ENCODE measurements around the gene PARP11.

PARP11 gene

DNA sequence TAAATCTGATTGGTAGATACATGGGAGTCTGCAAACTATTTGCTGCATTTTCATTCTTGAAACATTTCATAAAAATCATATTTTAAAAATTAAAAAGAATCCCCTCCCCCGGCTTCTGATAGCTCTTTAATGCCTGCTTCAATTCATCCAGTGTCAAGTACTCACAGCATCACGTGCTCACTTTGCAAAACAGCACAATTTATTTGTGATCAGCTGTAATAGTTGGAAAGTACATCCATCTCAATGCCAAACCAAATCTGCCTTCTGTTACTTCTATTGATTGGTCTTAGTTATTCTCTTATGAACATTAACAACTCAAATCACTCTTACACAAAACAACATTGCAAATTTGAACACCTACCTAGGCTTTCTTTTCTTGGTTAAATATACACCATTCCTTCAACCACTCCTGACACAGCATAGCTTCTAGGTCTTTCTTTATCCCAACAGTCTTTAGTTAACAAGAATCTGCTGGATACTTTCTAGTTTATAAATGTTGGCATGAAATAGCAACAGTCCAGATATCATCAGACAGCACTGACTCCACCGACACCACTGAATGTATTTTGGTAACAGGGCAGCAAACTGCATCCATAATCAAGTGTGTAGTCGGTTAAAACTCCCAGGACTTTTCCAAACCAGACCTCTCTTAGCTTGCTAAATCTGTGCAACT is 58.0 kb downstream of the PARP11 start:
- H3K27ac ChIP-seq (ENCODE audit: low read depth, low read length, poor library complexity, severe bottlenecking), result no peak overlapping the region
- no peak overlapping the region for H2AFZ ChIP-seq (ENCODE audit: low read length)
- no peak overlapping the region for H3K4me3 ChIP-seq (ENCODE audit: low read depth, low read length, poor library complexity, severe bottlenecking)
- no peak overlapping the region for H3K4me2 ChIP-seq (ENCODE audit: low read length)
- H3K79me2 ChIP-seq (ENCODE audit: insufficient read depth, low read length), result no peaks in the 10 kb centered on the region
- TF ChIP-seq, protein P1, sequence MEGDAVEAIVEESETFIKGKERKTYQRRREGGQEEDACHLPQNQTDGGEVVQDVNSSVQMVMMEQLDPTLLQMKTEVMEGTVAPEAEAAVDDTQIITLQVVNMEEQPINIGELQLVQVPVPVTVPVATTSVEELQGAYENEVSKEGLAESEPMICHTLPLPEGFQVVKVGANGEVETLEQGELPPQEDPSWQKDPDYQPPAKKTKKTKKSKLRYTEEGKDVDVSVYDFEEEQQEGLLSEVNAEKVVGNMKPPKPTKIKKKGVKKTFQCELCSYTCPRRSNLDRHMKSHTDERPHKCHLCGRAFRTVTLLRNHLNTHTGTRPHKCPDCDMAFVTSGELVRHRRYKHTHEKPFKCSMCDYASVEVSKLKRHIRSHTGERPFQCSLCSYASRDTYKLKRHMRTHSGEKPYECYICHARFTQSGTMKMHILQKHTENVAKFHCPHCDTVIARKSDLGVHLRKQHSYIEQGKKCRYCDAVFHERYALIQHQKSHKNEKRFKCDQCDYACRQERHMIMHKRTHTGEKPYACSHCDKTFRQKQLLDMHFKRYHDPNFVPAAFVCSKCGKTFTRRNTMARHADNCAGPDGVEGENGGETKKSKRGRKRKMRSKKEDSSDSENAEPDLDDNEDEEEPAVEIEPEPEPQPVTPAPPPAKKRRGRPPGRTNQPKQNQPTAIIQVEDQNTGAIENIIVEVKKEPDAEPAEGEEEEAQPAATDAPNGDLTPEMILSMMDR (IDR thresholded peaks at IDR 0.05; ENCODE audit: low read length), result no peak
- no peak for TF ChIP-seq EZH2 (IDR thresholded peaks at IDR 0.05; ENCODE audit: borderline replicate concordance, low read length)
- no peaks in the 10 kb centered on the region for H3K27me3 ChIP-seq (ENCODE audit: insufficient read depth, low read length)
- H3K36me3 ChIP-seq (ENCODE audit: insufficient read depth, low read length), result no peaks in the 10 kb centered on the region
- peaks cover 17% of the 10 kb centered on the region for H3K4me1 ChIP-seq (ENCODE audit: insufficient read depth, low read length, severe bottlenecking)
- no peaks in the 10 kb centered on the region for H3F3A ChIP-seq (ENCODE audit: insufficient read depth, low read length)
- H3K9me3 ChIP-seq (ENCODE audit: low read length), result no peaks in the 10 kb centered on the region
- no peaks in the 10 kb centered on the region for H3K9me2 ChIP-seq (ENCODE audit: low read depth, low read length)
- H4K20me1 ChIP-seq (ENCODE audit: insufficient read depth, low read length), result no peaks in the 10 kb centered on the region
- H3K9ac ChIP-seq (ENCODE audit: low read length), result no peak overlapping the region

DNA sequence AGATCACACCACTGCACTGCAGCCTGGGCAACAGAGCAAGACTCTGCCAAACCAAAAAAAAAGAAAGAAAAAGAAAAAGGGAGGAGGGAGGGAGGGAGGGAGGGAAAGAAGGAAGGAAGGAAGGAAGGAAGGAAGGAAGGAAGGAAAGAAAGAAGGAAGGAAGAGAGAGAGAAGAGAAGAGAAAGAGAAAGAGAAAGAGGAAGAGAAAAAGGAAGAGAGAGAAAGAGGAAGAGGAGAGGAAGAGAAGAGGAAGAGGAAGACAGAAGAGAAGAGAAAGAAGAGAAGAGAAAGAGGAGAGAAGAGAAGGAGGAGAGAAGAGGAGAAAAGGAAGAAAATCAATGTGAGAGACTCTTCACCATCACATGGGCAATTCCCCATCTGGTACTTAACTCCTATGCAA is 62.7 kb downstream of the PARP11 start:
- Histone ChIP-seq H3K9ac (ENCODE audit: low read length) (no peak overlapping the region), H3K4me1 (ENCODE audit: insufficient read depth, low read length, severe bottlenecking) (peaks cover 8% of the 10 kb centered on the region), H3K79me2 (ENCODE audit: insufficient read depth, low read length) (no peaks in the 10 kb centered on the region), H3K36me3 (ENCODE audit: insufficient read depth, low read length) (no peaks in the 10 kb centered on the region), H3K4me3 (ENCODE audit: low read depth, low read length, poor library complexity, severe bottlenecking) (no peak overlapping the region), H3K9me3 (ENCODE audit: low read length) (no peaks in the 10 kb centered on the region), H3F3A (ENCODE audit: insufficient read depth, low read length) (no peaks in the 10 kb centered on the region), H4K20me1 (ENCODE audit: insufficient read depth, low read length) (no peaks in the 10 kb centered on the region), H3K9me2 (ENCODE audit: low read depth, low read length) (no peaks in the 10 kb centered on the region), H3K4me2 (ENCODE audit: low read length) (no peak overlapping the region), H3K27ac (ENCODE audit: low read depth, low read length, poor library complexity, severe bottlenecking) (no peak overlapping the region), H3K27me3 (ENCODE audit: insufficient read depth, low read length) (no peaks in the 10 kb centered on the region), H2AFZ (ENCODE audit: low read length) (no peak overlapping the region)
- TF ChIP-seq, protein P1 (IDR thresholded peaks at IDR 0.05; ENCODE audit: low read length), result no peak
- TF ChIP-seq EZH2 (IDR thresholded peaks at IDR 0.05; ENCODE audit: borderline replicate concordance, low read length), result no peak

GRCh38 chr12:3810016-3810370 is 63.2 kb downstream of the PARP11 start:
- Histone ChIP-seq H3K9me2 (ENCODE audit: low read depth, low read length) (no peaks in the 10 kb centered on the region), H3K4me3 (ENCODE audit: low read depth, low read length, poor library complexity, severe bottlenecking) (no peak overlapping the region), H3K27ac (ENCODE audit: low read depth, low read length, poor library complexity, severe bottlenecking) (no peak overlapping the region), H3F3A (ENCODE audit: insufficient read depth, low read length) (no peaks in the 10 kb centered on the region), H3K4me2 (ENCODE audit: low read length) (no peak overlapping the region), H3K27me3 (ENCODE audit: insufficient read depth, low read length) (no peaks in the 10 kb centered on the region), H3K79me2 (ENCODE audit: insufficient read depth, low read length) (no peaks in the 10 kb centered on the region), H4K20me1 (ENCODE audit: insufficient read depth, low read length) (no peaks in the 10 kb centered on the region), H3K9ac (ENCODE audit: low read length) (no peak overlapping the region), H2AFZ (ENCODE audit: low read length) (no peak overlapping the region), H3K4me1 (ENCODE audit: insufficient read depth, low read length, severe bottlenecking) (peaks cover 2% of the 10 kb centered on the region), H3K9me3 (ENCODE audit: low read length) (no peaks in the 10 kb centered on the region), H3K36me3 (ENCODE audit: insufficient read depth, low read length) (no peaks in the 10 kb centered on the region)
- TF ChIP-seq, protein P1 (IDR thresholded peaks at IDR 0.05; ENCODE audit: low read length), result no peak
- no peak for TF ChIP-seq EZH2 (IDR thresholded peaks at IDR 0.05; ENCODE audit: borderline replicate concordance, low read length)
